Measurements from ENCODE around the gene USP36. TPM values are rescaled to one million over a fixed set of nuclear protein-coding genes. Genes with fewer than 3 reads are reported as not detected.
"Not testable (repeated sequence)": the region's sequence is repeated elsewhere in the genome, so short reads cannot be mapped to it uniquely, and the experiment has no call there.

USP36 gene
- 10 to 100 TPM; 24.2 to 40.5 (median 28.8) TPM for total RNA-seq
- 10 to 100 TPM; 14.0 to 23.7 (median 20.6) TPM for polyA plus RNA-seq
- long read RNA-seq, donor 1, partial matches to known transcripts: 1 of 1 reads
- long read RNA-seq, donor 1, other reads (novel, unspliced or antisense): 0 of 1 reads
- long read RNA-seq, donor 2, partial matches to known transcripts: 4 of 15 reads
- long read RNA-seq, donor 2, other reads (novel, unspliced or antisense): 7 of 15 reads

GRCh38 chr17:78840780-78841611 is at the start of gene USP36:
Gene USP36, minus strand, starts transcription at chr17:78840814. Its CDS starts 4,451 bp downstream, at chr17:78836363.
- peak; percentile 99 to 100 for DNase-seq
- H3K4me3 ChIP-seq: peak within 1 kb of the TSS; percentile 74
- peak; percentile 95 for ATAC-seq
- no peaks in the 10 kb centered on the region for H3K9me3 ChIP-seq
- H3K27ac ChIP-seq: peak within 1 kb of the TSS; percentile 100
- H3K27me3 ChIP-seq (ENCODE audit: insufficient read depth in 3 of 3, low read length in 2 of 3): no peaks in the 10 kb centered on the region
- intact Hi-C loops (cut with DNase I): no loop called here
- H3K4me1 ChIP-seq: peaks cover 15% of the 10 kb centered on the region
- H3K36me3 ChIP-seq (ENCODE audit: insufficient read depth in 1 of 2, low read depth in 1 of 2): peaks cover 10 to 22% of the 10 kb centered on the region in 2 donors
- peak; percentile 14 for TF ChIP-seq CTCF (IDR thresholded peaks at IDR 0.05)
- WGBS, 3 donors: 0 to 1% (median 0%) methylated on average over 57 to 74 of the region's 74 CpGs

GRCh38 chr17:78890096-78890495 is 49.5 kb upstream of the USP36 start:
- 78 to 86% (median 86%) methylated on average over 10 to 11 of the region's 11 CpGs for WGBS, 3 donors
- Histone ChIP-seq H3K4me1 (peaks cover 14% of the 10 kb centered on the region), H3K27ac (peak overlapping the region; percentile 75)
- H3K27me3 ChIP-seq (ENCODE audit: insufficient read depth in 3 of 3, low read length in 2 of 3); ATAC-seq; DNase-seq; H3K36me3 ChIP-seq (ENCODE audit: insufficient read depth in 1 of 2, low read depth in 1 of 2); intact Hi-C loops (cut with DNase I); H3K4me3 ChIP-seq; H3K9me3 ChIP-seq: not testable (repeated sequence)

GRCh38 chr17:78889531-78889930 is 48.9 kb upstream of the USP36 start:
- 26 to 30% (median 30%) methylated on average over 8 of the region's 8 CpGs for WGBS, 3 donors
- intact Hi-C loops (cut with DNase I): no loop called here

GRCh38 chr17:78888941-78889518 is 48.4 kb upstream of the USP36 start:
- TF ChIP-seq CTCF (IDR thresholded peaks at IDR 0.05): no peak
- no peak for DNase-seq

More at GRCh38 chr17:78889531-78889930, 48.9 kb upstream of the USP36 start:
- H3K27ac ChIP-seq: peak overlapping the region; percentile 75
- TF ChIP-seq CTCF (IDR thresholded peaks at IDR 0.05): no peak
- peaks cover 0 to 5% (median 0%) of the 10 kb centered on the region in 3 donors for H3K27me3 ChIP-seq (ENCODE audit: insufficient read depth in 3 of 3, low read length in 2 of 3)
- H3K4me3 ChIP-seq: no peak overlapping the region
- peak; percentile 43 to 92 (median 80) for ATAC-seq
- peaks cover 12% of the 10 kb centered on the region for H3K4me1 ChIP-seq
- H3K36me3 ChIP-seq (ENCODE audit: insufficient read depth in 1 of 2, low read depth in 1 of 2): no peaks in the 10 kb centered on the region
- DNase-seq: no peak
- H3K9me3 ChIP-seq: no peaks in the 10 kb centered on the region

GRCh38 chr17:78886954-78887353 is 46.3 kb upstream of the USP36 start:
- DNase-seq: no peak
- intact Hi-C loops (cut with DNase I): no loop called here

More at GRCh38 chr17:78888941-78889518, 48.4 kb upstream of the USP36 start:
- H3K27ac ChIP-seq: peak overlapping the region; percentile 75
- peaks cover 17% of the 10 kb centered on the region for H3K4me1 ChIP-seq
- 28 to 48% (median 35%) methylated on average over 10 of the region's 10 CpGs for WGBS, 3 donors
- H3K27me3 ChIP-seq (ENCODE audit: insufficient read depth in 3 of 3, low read length in 2 of 3): peaks cover 0 to 6% (median 0%) of the 10 kb centered on the region in 3 donors
- intact Hi-C loops (cut with DNase I): no loop called here
- no peaks in the 10 kb centered on the region for H3K9me3 ChIP-seq
- ATAC-seq: peak in 2 of 4 donors; percentile 28 to 32
- H3K4me3 ChIP-seq: no peak overlapping the region
- no peaks in the 10 kb centered on the region for H3K36me3 ChIP-seq (ENCODE audit: insufficient read depth in 1 of 2, low read depth in 1 of 2)

More at GRCh38 chr17:78886954-78887353, 46.3 kb upstream of the USP36 start:
- 60 to 83% (median 70%) methylated on average over 12 of the region's 12 CpGs for WGBS, 3 donors
- no peak overlapping the region for H3K4me3 ChIP-seq
- H3K9me3 ChIP-seq: no peaks in the 10 kb centered on the region
- H3K27ac ChIP-seq: no peak overlapping the region
- no peak for TF ChIP-seq CTCF (IDR thresholded peaks at IDR 0.05)
- no peak for ATAC-seq
- H3K36me3 ChIP-seq (ENCODE audit: insufficient read depth in 1 of 2, low read depth in 1 of 2): no peaks in the 10 kb centered on the region
- peaks cover 0 to 10% (median 0%) of the 10 kb centered on the region in 3 donors for H3K27me3 ChIP-seq (ENCODE audit: insufficient read depth in 3 of 3, low read length in 2 of 3)
- H3K4me1 ChIP-seq: peaks cover 38% of the 10 kb centered on the region
